Prostate gland (tissue), 2 donors: Measurements from ENCODE around the gene ECT2L. TPM values are rescaled to one million over a fixed set of nuclear protein-coding genes. Genes with fewer than 3 reads are reported as not detected.

Experiments
- DNase-seq: peaks from one replicate; pipeline ENCODE4 v3.0.0-alpha.2; 2019; ENCODE audit warnings: low spot score
- H3K27ac ChIP-seq, 2 donors: fragments of 200-600 bp; sonication (generic); 2 replicates each; pipeline ENCODE4 v1.5.1; 2017 to 2019
- H3K27me3 ChIP-seq: fragments of 200-600 bp; sonication (generic); replicated peaks from 2 replicates; pipeline ENCODE4 v1.5.1; 2019; ENCODE audit not compliant: insufficient read depth
- H3K36me3 ChIP-seq, 2 donors: fragments of 200-600 bp; sonication (generic); 1 replicate in 1 of 2; 2 replicates in 1 of 2; pipeline versions ENCODE4 v1.5.1 to v1.8.1; 2017 to 2019
- H3K4me1 ChIP-seq: fragments of 200-600 bp; sonication (generic); replicated peaks from 2 replicates; pipeline ENCODE4 v1.5.1; 2019
- H3K4me3 ChIP-seq, 2 donors: fragments of 200-600 bp; sonication (generic); 2 replicates each; pipeline ENCODE4 v1.5.1; 2017 to 2019
- H3K9me3 ChIP-seq: fragments of 200-600 bp; sonication (generic); 2 replicates; pipeline ENCODE4 v1.5.1; 2017
- CTCF ChIP-seq, 4 experiments: fragments of 200-600 bp in 2 of 4; fragments of 450-650 bp in 2 of 4; sonication (generic) in 2 of 4; IDR thresholded peaks; 1 replicate in 3 of 4; 2 replicates in 1 of 4; pipeline ENCODE4 v1.5.1; 2016 to 2019; ENCODE audit warnings: antibody characterized with exemption in 4 of 4, mild to moderate bottlenecking in 2 of 4, moderate library complexity in 2 of 4
- POLR2A ChIP-seq: fragments of 450-650 bp; IDR thresholded peaks from one replicate; pipeline ENCODE4 v1.6.1; 2016; ENCODE audit warnings: antibody characterized with exemption, mild to moderate bottlenecking
- POLR2AphosphoS5 ChIP-seq: sonication (generic); formaldehyde crosslinking; IDR thresholded peaks from one replicate; pipeline ENCODE4 v1.6.1; 2017; ENCODE audit warnings: antibody characterized with exemption
- whole genome bisulfite sequencing: methylation state at CpG from one replicate; pipeline ENCODE4 v1.1.5; 2018; 5-methylcytosine and 5-hydroxymethylcytosine counted together
- intact Hi-C: fragments of 100-400 bp; cut with DNase I; formaldehyde crosslinking; loops from one replicate; pipeline ENCODE4 v1.14.2; 2022
- total RNA-seq, 2 donors: library from RNA; depleted of rRNA; stranded (reverse); fragments of >200 nt; gene quantifications; one replicate each; pipeline ENCODE4 v1.1.0, GENCODE V29; 2016

The ECT2L gene
- total RNA-seq, 2 donors from 2014 or later, result 0.41 TPM; not detected in 1

GRCh38 chr6:138864343-138864890, 68.5 kb downstream of the ECT2L start:
- H3K27ac ChIP-seq, result no peak overlapping the region
- WGBS, result 87% methylated on average over 6 of the region's 6 CpGs
- H3K36me3 ChIP-seq, result no peaks in the 10 kb centered on the region
- no peaks in the 10 kb centered on the region for H3K9me3 ChIP-seq
- H3K4me3 ChIP-seq, result no peak overlapping the region
- no peaks in the 10 kb centered on the region for H3K27me3 ChIP-seq
- no peak for DNase-seq
- H3K4me1 ChIP-seq, result no peaks in the 10 kb centered on the region
- TF ChIP-seq CTCF (IDR thresholded peaks at IDR 0.05) (no peak), POLR2AphosphoS5 (no peak), POLR2A (no peak)
- intact Hi-C loops, result no loop called here

GRCh38 chr6:138865480-138866109, 69.7 kb downstream of the ECT2L start:
- Histone ChIP-seq H3K27ac (no peak overlapping the region), H3K36me3 (no peaks in the 10 kb centered on the region), H3K27me3 (no peaks in the 10 kb centered on the region), H3K9me3 (no peaks in the 10 kb centered on the region), H3K4me1 (no peaks in the 10 kb centered on the region), H3K4me3 (no peak overlapping the region)
- 91% methylated on average over 6 of the region's 6 CpGs for WGBS
- TF ChIP-seq CTCF (IDR thresholded peaks at IDR 0.05), result no peak
- no peak for TF ChIP-seq POLR2A
- no peak for TF ChIP-seq POLR2AphosphoS5
- intact Hi-C loops, result no loop called here
- DNase-seq, result no peak

- no peaks in the 10 kb centered on the region for H3K27me3 ChIP-seq
- H3K4me1 ChIP-seq, result no peaks in the 10 kb centered on the region
- no peak overlapping the region for H3K4me3 ChIP-seq
- TF ChIP-seq CTCF (IDR thresholded peaks at IDR 0.05) (no peak), POLR2A (no peak), POLR2AphosphoS5 (no peak)
- intact Hi-C loops, result no loop called here
- no peaks in the 10 kb centered on the region for H3K9me3 ChIP-seq
- no peak overlapping the region for H3K27ac ChIP-seq
- H3K36me3 ChIP-seq, result no peaks in the 10 kb centered on the region
- DNase-seq, result no peak
Observed at GRCh38 chr6:138868181-138868580, 72.3 kb downstream of the ECT2L start.

DNA sequence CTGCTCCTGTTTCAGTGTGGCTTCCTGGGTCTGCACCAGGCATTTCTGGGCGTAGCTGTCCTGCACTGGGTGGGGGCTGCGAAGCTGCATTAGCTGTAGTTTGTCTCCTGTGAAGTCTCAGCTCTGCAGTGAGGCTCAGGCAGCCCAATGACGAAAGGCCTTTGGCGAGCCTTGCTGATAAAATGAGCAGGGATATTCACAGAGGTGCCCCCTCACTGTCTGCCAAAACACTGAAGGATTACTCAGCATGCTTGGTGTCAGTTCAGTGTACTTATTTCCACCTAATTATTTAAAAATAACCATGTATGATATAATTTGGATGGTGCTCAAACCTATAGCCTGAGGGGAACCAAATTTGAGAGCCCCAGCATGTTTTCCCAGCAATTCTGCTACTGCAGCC, 73.5 kb downstream of the ECT2L start:
- no peak overlapping the region for H3K4me3 ChIP-seq
- intact Hi-C loops, result no loop called here
- H3K27ac ChIP-seq, result no peak overlapping the region
- WGBS, result 80% methylated on average over 4 of the region's 4 CpGs
- H3K36me3 ChIP-seq, result no peaks in the 10 kb centered on the region
- TF ChIP-seq POLR2A (no peak), CTCF (IDR thresholded peaks at IDR 0.05) (no peak), POLR2AphosphoS5 (no peak)
- DNase-seq, result no peak
- H3K9me3 ChIP-seq, result no peaks in the 10 kb centered on the region
- H3K27me3 ChIP-seq, result no peaks in the 10 kb centered on the region
- H3K4me1 ChIP-seq, result no peaks in the 10 kb centered on the region

DNA sequence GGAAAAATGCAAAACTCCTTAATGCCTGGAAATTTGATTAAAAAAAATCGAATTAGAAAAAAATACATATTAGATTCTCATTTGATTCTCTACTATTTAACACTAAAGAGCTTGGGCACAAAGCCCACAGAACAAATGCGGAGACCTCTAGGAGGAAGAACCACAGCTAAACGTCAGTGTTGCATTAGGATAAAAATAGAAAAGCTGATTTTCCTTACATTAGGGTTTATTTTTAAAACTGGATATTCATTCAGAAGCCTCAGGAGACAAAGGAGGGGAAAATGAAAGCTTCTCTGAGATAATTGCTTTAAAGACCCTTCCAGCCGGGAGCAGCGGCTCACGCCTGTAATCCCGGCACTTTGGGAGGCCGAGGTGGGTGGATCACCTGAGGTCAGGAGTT, 77.3 kb downstream of the ECT2L start:
- no peaks in the 10 kb centered on the region for H3K27me3 ChIP-seq
- H3K4me1 ChIP-seq, result no peaks in the 10 kb centered on the region
- intact Hi-C loops, result no loop called here
- TF ChIP-seq POLR2A, result no peak
- no peak for TF ChIP-seq POLR2AphosphoS5
- TF ChIP-seq CTCF (IDR thresholded peaks at IDR 0.05), result no peak
- 93% methylated on average over 8 of the region's 8 CpGs for WGBS
- H3K4me3 ChIP-seq, result no peak overlapping the region
- DNase-seq, result no peak
- no peak overlapping the region for H3K27ac ChIP-seq
- H3K36me3 ChIP-seq, result no peaks in the 10 kb centered on the region
- H3K9me3 ChIP-seq, result no peaks in the 10 kb centered on the region
